Body of pancreas (tissue), 4 donors: Measurements from ENCODE around the gene PTPRD. TPM values are rescaled to one million over a fixed set of nuclear protein-coding genes. Genes with fewer than 3 reads are reported as not detected.

ENCODE experiments used
- ATAC-seq: fragments of 150-250 bp; one replicate; pipeline ENCODE4 v1.9.1; 2016
- DNase-seq, 4 donors: peaks; one replicate each; pipeline ENCODE4 v3.0.0-alpha.2; 2019
- H3K27ac ChIP-seq, 4 donors: fragments of 200-600 bp; sonication (generic); 1 replicate in 3 of 4; 2 replicates in 1 of 4; pipeline versions ENCODE4 v1.5.1 to v1.6.1; 2016 to 2019; ENCODE audit warnings: mild to moderate bottlenecking in 1 of 4, mixed read lengths in 1 of 4, moderate library complexity in 1 of 4
- H3K27me3 ChIP-seq, 2 donors: fragments of 200-600 bp; sonication (generic); one replicate each; pipeline ENCODE4 v1.6.0; 2016; ENCODE audit warnings: mild to moderate bottlenecking in 1 of 2
- H3K36me3 ChIP-seq, 2 donors: fragments of 200-600 bp; sonication (generic); replicated peaks in 1 of 2; 2 replicates each; pipeline ENCODE4 v1.5.1; 2016; ENCODE audit warnings: low read depth in 2 of 2; ENCODE audit not compliant: insufficient read depth in 1 of 2
- H3K4me1 ChIP-seq: fragments of 200-600 bp; sonication (generic); one replicate; pipeline ENCODE4 v1.6.0; 2016
- H3K4me3 ChIP-seq, 2 donors: fragments of 200-600 bp; sonication (generic); 1 replicate in 1 of 2; 2 replicates in 1 of 2; pipeline ENCODE4 v1.5.1; 2016 to 2019
- H3K9me3 ChIP-seq, 3 donors: fragments of 200-600 bp; sonication (generic); 1 replicate in 2 of 3; 2 replicates in 1 of 3; pipeline ENCODE4 v1.5.1; 2016
- CTCF ChIP-seq, 7 experiments: fragments of 450-650 bp in 4 of 7; fragments of 200-600 bp in 3 of 7; sonication (generic) in 3 of 7; IDR thresholded peaks; one replicate each; pipeline ENCODE4 v1.5.1; 2016 to 2019; ENCODE audit warnings: antibody characterized with exemption in 7 of 7
- POLR2A ChIP-seq, 3 donors: fragments of 450-650 bp; IDR thresholded peaks; one replicate each; pipeline ENCODE4 v1.6.1; 2016; ENCODE audit warnings: antibody characterized with exemption in 3 of 3, mild to moderate bottlenecking in 2 of 3
- WGBS, 2 donors: methylation state at CpG; one replicate each; pipeline ENCODE4 v1.1.5; 2017; 5-methylcytosine and 5-hydroxymethylcytosine counted together
- intact Hi-C: fragments of 100-400 bp; cut with DNase I; formaldehyde crosslinking; loops from one replicate; pipeline ENCODE4 v1.15.1; 2023
- total RNA-seq, 2 donors: library from RNA; depleted of rRNA; stranded (reverse); fragments of >200 nt; gene quantifications; one replicate each; pipeline ENCODE4 v1.1.0, GENCODE V29; 2016

Gene PTPRD
- total RNA-seq, 2 donors from 2014 or later: 4.3 to 4.9 TPM

- H3K4me3 ChIP-seq: no peak overlapping the region
- H3K9me3 ChIP-seq: no peaks in the 10 kb centered on the region
- no peaks in the 10 kb centered on the region for H3K4me1 ChIP-seq
- H3K27ac ChIP-seq: no peak overlapping the region
- TF ChIP-seq POLR2A (IDR thresholded peaks at IDR 0.05) (no peak), CTCF (IDR thresholded peaks at IDR 0.05) (no peak)
- H3K27me3 ChIP-seq: no peaks in the 10 kb centered on the region
- 63 to 69% methylated on average over 2 of the region's 2 CpGs for WGBS, 2 donors
- DNase-seq (no peak), ATAC-seq (no peak)
- intact Hi-C loops: loop anchor here (10.0 kb wide), 1 partner anchor 56 kb away; no protein-coding TSS in a partner anchor
- H3K36me3 ChIP-seq: no peaks in the 10 kb centered on the region
Observed at GRCh38 chr9:9631284-9631683, 981.5 kb downstream of the PTPRD start.

DNA sequence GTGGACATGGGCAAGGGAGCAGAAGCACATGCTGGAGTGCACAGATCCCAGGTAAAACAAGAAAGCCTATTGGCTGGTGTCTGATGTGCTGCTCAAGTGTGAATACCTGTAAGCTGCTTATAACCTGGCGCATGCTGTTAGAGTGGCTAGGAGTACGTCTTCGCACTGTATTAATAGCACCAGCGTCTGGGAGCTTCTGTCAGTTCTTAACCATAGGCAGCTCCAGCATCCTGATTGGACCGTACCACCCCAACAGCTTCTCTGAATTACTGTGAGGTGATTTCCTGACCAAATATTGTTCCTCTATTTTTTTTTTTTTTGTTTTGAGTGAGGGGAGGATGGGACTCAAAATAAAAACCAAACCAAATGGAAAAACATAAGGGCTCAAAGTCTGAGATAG is 987.6 kb downstream of the PTPRD start:
- Histone ChIP-seq H3K36me3 (no peaks in the 10 kb centered on the region), H3K27ac (no peak overlapping the region), H3K9me3 (no peaks in the 10 kb centered on the region), H3K4me1 (no peaks in the 10 kb centered on the region), H3K4me3 (no peak overlapping the region), H3K27me3 (no peaks in the 10 kb centered on the region)
- ATAC-seq (no peak), DNase-seq (no peak)
- WGBS, 2 donors: 81 to 86% methylated on average over 5 of the region's 5 CpGs
- TF ChIP-seq CTCF (IDR thresholded peaks at IDR 0.05) (no peak), POLR2A (IDR thresholded peaks at IDR 0.05) (no peak)
- intact Hi-C loops: no loop called here

GRCh38 chr9:9623506-9623905 is 989.3 kb downstream of the PTPRD start:
- intact Hi-C loops: no loop called here
- Histone ChIP-seq H3K27me3 (no peaks in the 10 kb centered on the region), H3K9me3 (no peaks in the 10 kb centered on the region), H3K36me3 (no peaks in the 10 kb centered on the region), H3K27ac (no peak overlapping the region), H3K4me3 (no peak overlapping the region), H3K4me1 (no peaks in the 10 kb centered on the region)
- TF ChIP-seq CTCF (IDR thresholded peaks at IDR 0.05) (no peak), POLR2A (IDR thresholded peaks at IDR 0.05) (no peak)
- WGBS, 2 donors: 31 to 64% methylated on average over 2 of the region's 2 CpGs
- ATAC-seq (no peak), DNase-seq (no peak)

DNA sequence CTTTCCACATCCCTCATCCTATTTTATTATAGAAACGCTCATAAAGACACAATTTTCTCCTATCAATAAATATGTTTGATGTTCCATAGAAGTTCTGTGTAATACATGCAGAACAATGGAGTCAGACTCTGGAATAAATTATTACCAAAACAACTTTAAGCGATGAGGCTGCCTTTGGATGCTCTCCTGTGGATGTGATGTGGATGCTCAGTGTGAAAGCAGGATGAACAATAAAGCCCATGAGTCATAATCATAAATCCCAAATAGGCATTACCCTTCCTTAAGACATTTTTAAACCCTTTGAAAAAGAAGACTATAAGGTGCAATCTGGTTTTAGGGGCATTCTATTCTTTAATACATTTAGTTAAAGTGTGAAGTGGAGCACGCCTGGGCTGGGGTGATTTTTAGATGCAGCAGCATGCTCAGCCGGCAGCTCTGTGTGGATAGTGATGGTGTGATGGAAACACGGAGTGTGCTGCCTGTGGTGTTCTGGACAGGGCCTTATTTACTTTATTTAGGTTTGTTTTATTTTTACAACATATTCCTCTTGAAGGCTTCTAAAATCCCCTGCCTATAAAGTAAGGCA is 991.4 kb downstream of the PTPRD start:
- H3K9me3 ChIP-seq: no peaks in the 10 kb centered on the region
- ATAC-seq (no peak), DNase-seq (no peak)
- intact Hi-C loops: no loop called here
- no peaks in the 10 kb centered on the region for H3K36me3 ChIP-seq
- TF ChIP-seq CTCF (IDR thresholded peaks at IDR 0.05) (no peak), POLR2A (IDR thresholded peaks at IDR 0.05) (no peak)
- H3K4me1 ChIP-seq: no peaks in the 10 kb centered on the region
- H3K27me3 ChIP-seq: no peaks in the 10 kb centered on the region
- WGBS, 2 donors: 75 to 85% methylated on average over 5 of the region's 5 CpGs
- no peak overlapping the region for H3K27ac ChIP-seq
- H3K4me3 ChIP-seq: no peak overlapping the region

GRCh38 chr9:9620736-9621135 is 992.1 kb downstream of the PTPRD start:
- no peak for DNase-seq
- Histone ChIP-seq H3K27me3 (no peaks in the 10 kb centered on the region), H3K4me1 (no peaks in the 10 kb centered on the region), H3K9me3 (no peaks in the 10 kb centered on the region), H3K4me3 (no peak overlapping the region), H3K36me3 (no peaks in the 10 kb centered on the region), H3K27ac (no peak overlapping the region)
- no peak for TF ChIP-seq CTCF (IDR thresholded peaks at IDR 0.05)
- no peak for TF ChIP-seq POLR2A (IDR thresholded peaks at IDR 0.05)
- intact Hi-C loops: no loop called here
- ATAC-seq: no peak
- 52 to 53% methylated on average over 2 of the region's 2 CpGs for WGBS, 2 donors
